ENCODE results near the gene IFRD2. TPM values are rescaled to one million over a fixed set of nuclear protein-coding genes. Genes with fewer than 3 reads are reported as not detected.

IFRD2 gene, protein sequence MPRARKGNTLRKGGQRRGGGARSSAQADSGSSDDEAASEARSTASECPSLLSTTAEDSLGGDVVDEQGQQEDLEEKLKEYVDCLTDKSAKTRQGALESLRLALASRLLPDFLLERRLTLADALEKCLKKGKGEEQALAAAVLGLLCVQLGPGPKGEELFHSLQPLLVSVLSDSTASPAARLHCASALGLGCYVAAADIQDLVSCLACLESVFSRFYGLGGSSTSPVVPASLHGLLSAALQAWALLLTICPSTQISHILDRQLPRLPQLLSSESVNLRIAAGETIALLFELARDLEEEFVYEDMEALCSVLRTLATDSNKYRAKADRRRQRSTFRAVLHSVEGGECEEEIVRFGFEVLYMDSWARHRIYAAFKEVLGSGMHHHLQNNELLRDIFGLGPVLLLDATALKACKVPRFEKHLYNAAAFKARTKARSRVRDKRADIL
- total RNA-seq (2014; rRNA removed; shearing (Covaris generic)) (86.6 and 90.2 TPM in 2 replicates), polyA plus RNA-seq (2016; fragmentation: Nextera tagmentation; extraction: Ambion mirVana) (85.4 and 90.6 TPM in 2 replicates)

DNA sequence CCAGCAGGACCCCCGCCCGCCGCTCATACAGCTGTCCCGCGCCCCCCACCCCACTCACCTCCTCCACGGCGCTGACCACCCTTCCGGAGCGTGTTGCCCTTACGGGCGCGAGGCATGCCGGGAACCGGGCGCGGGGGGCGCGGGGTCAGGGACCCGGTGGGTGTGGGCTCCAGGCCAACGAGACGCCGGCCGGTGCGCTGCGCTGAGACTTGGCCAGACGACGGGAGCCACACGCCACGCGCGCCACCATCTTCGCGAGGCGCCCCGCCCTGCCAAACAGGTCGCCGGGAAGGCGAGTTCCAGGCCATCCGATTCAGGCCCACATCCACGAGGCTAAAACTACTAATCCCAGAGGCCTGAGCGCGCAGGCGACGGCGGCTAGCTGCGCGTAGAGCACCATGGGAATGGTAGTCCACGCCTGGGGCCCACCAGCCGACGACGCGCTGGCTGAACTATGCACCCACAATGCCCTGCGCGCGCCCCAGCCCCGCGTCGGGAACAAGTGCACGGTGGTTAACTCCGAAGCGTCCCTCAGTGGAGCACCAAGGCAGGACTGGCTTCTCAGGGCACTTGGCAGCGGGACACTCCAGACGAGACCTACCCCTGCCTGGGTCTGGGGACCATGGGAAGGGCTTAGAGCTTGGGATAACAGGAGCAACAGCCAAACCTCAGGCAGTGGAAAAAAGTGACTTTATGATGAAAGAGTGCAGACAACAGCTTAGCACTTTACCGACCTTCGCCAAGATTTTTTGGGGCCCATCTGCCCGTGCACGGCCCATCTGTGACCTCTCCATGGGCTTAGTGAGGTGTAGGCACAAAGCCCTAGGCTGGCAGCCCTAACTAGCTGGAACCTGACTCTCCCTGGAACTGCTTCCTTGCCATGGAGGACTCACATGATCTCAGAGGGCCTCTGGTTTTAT, at the start of gene IFRD2:
IFRD2 (minus strand) TSS at position 271 of the 920 bp plus-strand sequence; CDS start at position 116, 155 bp downstream.
- Histone ChIP-seq H3K9me2 (ENCODE audit: insufficient read depth) (no peaks in the 10 kb centered on the region), H3K9me3 (ENCODE audit: low read depth) (no peaks in the 10 kb centered on the region), H3F3A (ENCODE audit: insufficient read depth) (no peaks in the 10 kb centered on the region), H4K20me1 (ENCODE audit: insufficient read depth) (no peaks in the 10 kb centered on the region), H3K79me2 (ENCODE audit: insufficient read depth) (peaks cover 28% of the 10 kb centered on the region), H3K27ac (peak within 1 kb of the TSS; percentile 63), H3K27me3 (replicated peaks; ENCODE audit: insufficient read depth) (no peaks in the 10 kb centered on the region), H3K9ac (peak within 1 kb of the TSS; percentile 92), H3K36me3 (ENCODE audit: low read depth) (no peaks in the 10 kb centered on the region; the same call in 1 of the 2 replicates), H2AFZ (peak within 1 kb of the TSS; percentile 82), H3K4me2 (ENCODE audit: unreplicated experiment) (peak within 1 kb of the TSS; percentile 85), H3K4me1 (ENCODE audit: insufficient read depth) (peaks cover 5% of the 10 kb centered on the region; the same call in 1 of the 2 replicates), H3K4me3 (peak within 1 kb of the TSS; percentile 78)
- peak; percentile 100 for DNase-seq
- no peak for TF ChIP-seq EZH2 (IDR thresholded peaks at IDR 0.05; ENCODE audit: insufficient read depth, poor library complexity, severe bottlenecking)
- no peak for TF ChIP-seq EZH2phosphoT487 (IDR thresholded peaks at IDR 0.05; ENCODE audit: insufficient read depth, low read depth)
- 2% methylated on average over 57 to 66 of the region's 67 CpGs for WGBS, 2 experiments (ENCODE audit: low coverage in 1 of 2, low lambda C conversion rate in 2 of 2, missing lambda C conversion rate in 2 of 2)
- in situ Hi-C loops (cut with MboI), result no loop called here

DNA sequence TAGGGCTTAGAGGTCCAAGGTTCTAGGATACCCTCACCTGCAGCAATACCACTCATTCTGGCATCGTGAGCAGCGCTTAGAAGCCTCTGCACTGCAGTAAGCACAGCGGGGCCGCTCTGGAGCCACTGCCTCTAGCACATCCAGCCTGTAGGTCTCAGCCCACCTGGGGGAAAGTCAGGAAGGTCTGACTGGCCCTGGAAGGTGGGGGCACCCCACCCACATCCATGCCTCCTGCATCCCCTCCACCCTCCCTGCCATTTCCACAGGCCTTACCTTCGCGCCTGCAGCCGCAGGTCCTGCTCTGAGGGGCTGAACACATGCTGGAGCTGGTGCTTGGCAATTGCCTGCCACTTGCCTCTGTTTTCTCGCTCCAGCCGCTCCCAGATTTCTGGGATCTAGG, 49.3 kb upstream of the IFRD2 start:
- DNase-seq, result no peak
- no peaks in the 10 kb centered on the region for H4K20me1 ChIP-seq (ENCODE audit: insufficient read depth)
- no peak overlapping the region for H3K27ac ChIP-seq
- no peaks in the 10 kb centered on the region for H3K36me3 ChIP-seq (ENCODE audit: low read depth)
- peak overlapping the region; percentile 89 for H3K4me3 ChIP-seq
- peak overlapping the region; percentile 92 for H3K9ac ChIP-seq
- H2AFZ ChIP-seq, result no peak overlapping the region
- TF ChIP-seq EZH2 (IDR thresholded peaks at IDR 0.05; ENCODE audit: insufficient read depth, poor library complexity, severe bottlenecking) (no peak), EZH2phosphoT487 (IDR thresholded peaks at IDR 0.05; ENCODE audit: insufficient read depth, low read depth) (no peak)
- WGBS, 2 experiments (ENCODE audit: low coverage in 1 of 2, low lambda C conversion rate in 2 of 2, missing lambda C conversion rate in 2 of 2), result 76 to 86% methylated on average over 9 of the region's 9 CpGs
- H3K4me1 ChIP-seq (ENCODE audit: insufficient read depth), result peaks cover 25% of the 10 kb centered on the region
- peaks cover 27% of the 10 kb centered on the region for H3F3A ChIP-seq (ENCODE audit: insufficient read depth)
- no peaks in the 10 kb centered on the region for H3K9me3 ChIP-seq (ENCODE audit: low read depth)
- peak overlapping the region; percentile 90 for H3K4me2 ChIP-seq (ENCODE audit: unreplicated experiment)
- in situ Hi-C loops (cut with MboI), result loop anchor here (10.0 kb wide), 1 partner anchor 193 kb away; no protein-coding TSS in a partner anchor
- no peaks in the 10 kb centered on the region for H3K27me3 ChIP-seq (replicated peaks; ENCODE audit: insufficient read depth)
- no peaks in the 10 kb centered on the region for H3K9me2 ChIP-seq (ENCODE audit: insufficient read depth)
- peaks cover 32% of the 10 kb centered on the region for H3K79me2 ChIP-seq (ENCODE audit: insufficient read depth)

DNA sequence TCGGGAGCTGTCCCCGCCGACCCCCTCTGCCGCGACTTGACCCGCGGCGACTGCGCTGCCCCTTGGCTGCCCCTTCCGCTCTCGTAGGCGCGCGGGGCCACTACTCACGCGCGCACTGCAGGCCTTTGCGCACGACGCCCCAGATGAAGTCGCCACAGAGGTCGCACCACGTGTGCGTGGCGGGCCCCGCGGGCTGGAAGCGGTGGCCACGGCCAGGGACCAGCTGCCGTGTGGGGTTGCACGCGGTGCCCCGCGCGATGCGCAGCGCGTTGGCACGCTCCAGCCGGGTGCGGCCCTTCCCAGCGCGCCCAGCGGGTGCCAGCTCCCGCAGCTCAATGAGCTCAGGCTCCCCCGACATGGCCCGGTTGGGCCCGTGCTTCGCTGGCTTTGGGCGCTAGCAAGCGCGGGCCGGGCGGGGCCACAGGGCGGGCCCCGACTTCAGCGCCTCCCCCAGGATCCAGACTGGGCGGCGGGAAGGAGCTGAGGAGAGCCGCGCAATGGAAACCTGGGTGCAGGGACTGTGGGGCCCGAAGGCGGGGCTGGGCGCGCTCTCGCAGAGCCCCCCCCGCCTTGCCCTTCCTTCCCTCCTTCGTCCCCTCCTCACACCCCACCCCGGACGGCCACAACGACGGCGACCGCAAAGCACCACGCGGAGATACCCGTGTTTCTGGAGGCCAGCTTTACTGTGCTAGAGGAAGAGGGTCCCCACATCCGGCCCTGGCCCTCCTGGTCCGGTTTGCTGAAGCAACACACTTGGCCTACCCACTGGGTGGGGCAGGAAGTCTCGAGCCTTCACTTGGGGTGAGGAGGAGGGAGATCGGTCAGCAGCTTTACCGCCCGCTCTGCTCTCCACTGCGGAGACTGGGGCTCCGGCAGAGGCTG, 48.5 kb upstream of the IFRD2 start, which contains the start of gene RASSF1:
RASSF1 (minus strand) TSS at position 389 of the 882 bp plus-strand sequence; CDS start at position 358, 31 bp downstream.
- Histone ChIP-seq H2AFZ (peak within 1 kb of the TSS; percentile 70), H3K4me3 (peak within 1 kb of the TSS; percentile 89), H3K79me2 (ENCODE audit: insufficient read depth) (peaks cover 40% of the 10 kb centered on the region), H3K27me3 (replicated peaks; ENCODE audit: insufficient read depth) (no peaks in the 10 kb centered on the region), H3K27ac (peak within 1 kb of the TSS; percentile 96), H3K36me3 (ENCODE audit: low read depth) (no peaks in the 10 kb centered on the region), H3K4me2 (ENCODE audit: unreplicated experiment) (peak within 1 kb of the TSS; percentile 90), H3K9ac (peak within 1 kb of the TSS; percentile 92), H3K4me1 (ENCODE audit: insufficient read depth) (peaks cover 28% of the 10 kb centered on the region), H3F3A (ENCODE audit: insufficient read depth) (peaks cover 32% of the 10 kb centered on the region), H3K9me2 (ENCODE audit: insufficient read depth) (no peaks in the 10 kb centered on the region), H4K20me1 (ENCODE audit: insufficient read depth) (no peaks in the 10 kb centered on the region), H3K9me3 (ENCODE audit: low read depth) (no peaks in the 10 kb centered on the region)
- DNase-seq, result peak; percentile 90
- WGBS, 2 experiments (ENCODE audit: low coverage in 1 of 2, low lambda C conversion rate in 2 of 2, missing lambda C conversion rate in 2 of 2), result 1 to 2% methylated on average over 68 to 80 of the region's 85 CpGs
- no peak for TF ChIP-seq EZH2 (IDR thresholded peaks at IDR 0.05; ENCODE audit: insufficient read depth, poor library complexity, severe bottlenecking)
- no peak for TF ChIP-seq EZH2phosphoT487 (IDR thresholded peaks at IDR 0.05; ENCODE audit: insufficient read depth, low read depth)
- in situ Hi-C loops (cut with MboI), result loop anchor here (10.0 kb wide), 1 partner anchor 194 kb away; no protein-coding TSS in a partner anchor
